Common myeloid progenitor, CD34-positive (primary cell): ENCODE measurements around the gene TAAR2. TPM values are rescaled to one million over a fixed set of nuclear protein-coding genes. Genes with fewer than 3 reads are reported as not detected.
A peak's percentile ranks its signal among the peaks of the same experiment; 100 is the strongest.

ENCODE experiments used
- CTCF ChIA-PET: fragments of 350-600 bp; sonication (Branson Sonifier 250); formaldehyde crosslinking; loops from one replicate; lab custom pipeline; 2021; ENCODE audit warnings: antibody characterized with exemption; lab: Charles Lee
- POLR2A ChIA-PET: fragments of 350-600 bp; sonication (Branson Sonifier 250); formaldehyde crosslinking; loops from one replicate; lab custom pipeline; 2021; ENCODE audit warnings: antibody characterized with exemption; lab: Charles Lee
- DNase-seq, 3 donors: peaks; one replicate each; pipeline versions ENCODE4 v3.0.0 to v3.0.0-alpha.2; 2013
- H3K27ac ChIP-seq, 2 experiments: 1 replicate in 1 of 2; 2 replicates in 1 of 2; pipeline ENCODE4 v1.7.0; 2013; ENCODE audit warnings: inconsistent platforms in 2 of 2, low read length in 2 of 2, mild to moderate bottlenecking in 2 of 2, low read depth in 1 of 2, moderate library complexity in 1 of 2; ENCODE audit not compliant: severe bottlenecking in 2 of 2, insufficient read depth in 1 of 2, poor library complexity in 1 of 2
- H3K27me3 ChIP-seq, 5 experiments: replicated peaks in 2 of 5; 1 replicate in 3 of 5; 2 replicates in 2 of 5; pipeline versions ENCODE4 v1.6.1 to v1.7.0; 2013; ENCODE audit warnings: low read length in 4 of 5, mild to moderate bottlenecking in 2 of 5, moderate library complexity in 2 of 5, inconsistent platforms in 1 of 5; ENCODE audit not compliant: insufficient read depth in 5 of 5, control insufficient read depth in 4 of 5
- H3K36me3 ChIP-seq, 4 experiments: 1 replicate in 2 of 4; 2 replicates in 2 of 4; pipeline versions ENCODE4 v1.6.1 to v1.7.0; 2013; ENCODE audit warnings: low read length in 3 of 4, control low read depth in 1 of 4, mild to moderate bottlenecking in 1 of 4; ENCODE audit not compliant: control insufficient read depth in 4 of 4, insufficient read depth in 4 of 4
- H3K4me1 ChIP-seq, 4 experiments: 1 replicate in 3 of 4; 2 replicates in 1 of 4; pipeline versions ENCODE4 v1.6.1 to v1.7.1; 2013; ENCODE audit warnings: low read length in 3 of 4, mild to moderate bottlenecking in 3 of 4, control low read depth in 1 of 4, inconsistent platforms in 1 of 4, moderate library complexity in 1 of 4; ENCODE audit not compliant: control insufficient read depth in 4 of 4, insufficient read depth in 4 of 4; ENCODE audit errors: control extremely low read depth in 1 of 4
- H3K4me3 ChIP-seq, 7 experiments: 1 replicate in 4 of 7; 2 replicates in 3 of 7; pipeline versions ENCODE4 v1.5.1 to v1.7.0; 2013; ENCODE audit warnings: mild to moderate bottlenecking in 7 of 7, low read length in 6 of 7, moderate library complexity in 6 of 7, inconsistent platforms in 2 of 7, low read depth in 2 of 7, control low read depth in 1 of 7; ENCODE audit not compliant: insufficient read depth in 4 of 7, control insufficient read depth in 1 of 7; ENCODE audit errors: extremely low read depth in 1 of 7
- H3K9me3 ChIP-seq, 5 experiments: 1 replicate in 4 of 5; 2 replicates in 1 of 5; pipeline versions ENCODE4 v1.6.1 to v1.7.1; 2013; ENCODE audit warnings: low read length in 4 of 5, mild to moderate bottlenecking in 2 of 5, inconsistent platforms in 1 of 5, low read depth in 1 of 5, moderate library complexity in 1 of 5; ENCODE audit not compliant: control insufficient read depth in 4 of 5, insufficient read depth in 2 of 5; ENCODE audit errors: control extremely low read depth in 1 of 5
- WGBS: methylation state at CpG from one replicate; pipeline ENCODE4 v1.1.5; 2013; ENCODE audit not compliant: insufficient coverage; 5-methylcytosine and 5-hydroxymethylcytosine counted together
- polyA plus RNA-seq: library from polyadenylated mRNA; unstranded; fragments of 120-200 nt; gene quantifications from one replicate; pipeline ENCODE4 v1.2.1, GENCODE V29; 2013

TAAR2 gene
- not detected for polyA plus RNA-seq

- no peaks in the 10 kb centered on the region for H3K36me3 ChIP-seq
- no peak within 1 kb of the TSS for H3K27ac ChIP-seq
- H3K4me3 ChIP-seq = no peak within 1 kb of the TSS
- ChIA-PET POLR2A (no interaction called here), CTCF (interaction anchor here (1.3 kb wide), 1 partner anchor 11 kb away, joined by 4 read pairs; no protein-coding TSS in a partner anchor)
- 98% methylated on average over 6 of the region's 6 CpGs for WGBS
- no peak for DNase-seq
- H3K4me1 ChIP-seq = no peaks in the 10 kb centered on the region
- peaks cover 0 to 3% (median 0%) of the 10 kb centered on the region in 5 experiments for H3K27me3 ChIP-seq
- H3K9me3 ChIP-seq = peaks cover 0 to 2% (median 0%) of the 10 kb centered on the region in 5 experiments
These were observed at the start of gene TAAR2 for GRCh38 chr6:132624175-132624574. Gene TAAR2, minus strand, starts transcription at chr6:132624275. Its CDS starts 0 bp downstream, at chr6:132624275.

- H3K4me1 ChIP-seq = peaks cover 0 to 14% (median 3%) of the 10 kb centered on the region in 4 experiments
- CTCF ChIA-PET = interaction anchor here (0.8 to 8.7 kb wide), 4 partner anchors 64 to 138 kb away, joined by 3 to 196 read pairs (median 4); no protein-coding TSS in a partner anchor
- no peaks in the 10 kb centered on the region for H3K36me3 ChIP-seq
- H3K4me3 ChIP-seq = no peak overlapping the region
- no peaks in the 10 kb centered on the region for H3K9me3 ChIP-seq
- 100% methylated on average over 4 of the region's 10 CpGs for WGBS
- no peak for DNase-seq
- H3K27ac ChIP-seq = no peak overlapping the region
- no peaks in the 10 kb centered on the region for H3K27me3 ChIP-seq
- POLR2A ChIA-PET = no interaction called here
These were observed 49.5 kb upstream of the TAAR2 start for GRCh38 chr6:132673376-132674094.

- H3K36me3 ChIP-seq = no peaks in the 10 kb centered on the region
- no peaks in the 10 kb centered on the region for H3K9me3 ChIP-seq
- H3K27me3 ChIP-seq = no peaks in the 10 kb centered on the region
- ChIA-PET CTCF (interaction anchor here (0.5 to 8.7 kb wide), 5 partner anchors 40 to 988 kb away, joined by 3 to 196 read pairs (median 7); no protein-coding TSS in a partner anchor), POLR2A (interaction anchor here (0.7 kb wide), 1 partner anchor 143 kb away, joined by 4 read pairs; no protein-coding TSS in a partner anchor)
- no peak for DNase-seq
- no peak overlapping the region for H3K27ac ChIP-seq
- H3K4me1 ChIP-seq = peaks cover 0 to 12% (median 3%) of the 10 kb centered on the region in 4 experiments
- 100% methylated on average over 1 of the region's 1 CpG for WGBS
- no peak overlapping the region for H3K4me3 ChIP-seq
These were observed 47.2 kb upstream of the TAAR2 start for GRCh38 chr6:132671295-132671694.

GRCh38 chr6:132669690-132670291 lies 45.7 kb upstream of the TAAR2 start:
- no peaks in the 10 kb centered on the region for H3K27me3 ChIP-seq
- 0% methylated on average over 2 of the region's 4 CpGs for whole genome bisulfite sequencing
- POLR2A ChIA-PET = interaction anchor here (0.6 kb wide), 2 partner anchors 78 to 1385 kb away, joined by 3 read pairs; no protein-coding TSS in a partner anchor
- no peak overlapping the region for H3K27ac ChIP-seq
- CTCF ChIA-PET = interaction anchor here (0.9 to 8.7 kb wide), 25 partner anchors 9 to 157 kb away, joined by 3 to 196 read pairs (median 4); partner anchors contain the start of genes SLC18B1 and STX7
- DNase-seq = peak; percentile 50 to 71 (median 68)
- peaks cover 0 to 4% (median 3%) of the 10 kb centered on the region in 4 experiments for H3K4me1 ChIP-seq
- H3K9me3 ChIP-seq = no peaks in the 10 kb centered on the region
- peak overlapping the region in 3 of 7 experiments; percentile 33 to 54 (median 42) for H3K4me3 ChIP-seq
- no peaks in the 10 kb centered on the region for H3K36me3 ChIP-seq

- whole genome bisulfite sequencing = 88% methylated on average over 4 of the region's 4 CpGs
- ChIA-PET CTCF (interaction anchor here (0.8 to 8.7 kb wide), 6 partner anchors 9 to 142 kb away, joined by 3 to 196 read pairs (median 3); no protein-coding TSS in a partner anchor), POLR2A (no interaction called here)
- Histone ChIP-seq H3K4me3 (no peak overlapping the region), H3K27ac (no peak overlapping the region), H3K27me3 (no peaks in the 10 kb centered on the region), H3K4me1 (peaks cover 0 to 4% (median 3%) of the 10 kb centered on the region in 4 experiments), H3K36me3 (no peaks in the 10 kb centered on the region), H3K9me3 (peaks cover 0 to 4% (median 0%) of the 10 kb centered on the region in 5 experiments)
- no peak for DNase-seq
These were observed 42.0 kb upstream of the TAAR2 start for GRCh38 chr6:132666118-132666517.

GRCh38 chr6:132664309-132665034 lies 40.4 kb upstream of the TAAR2 start:
- H3K36me3 ChIP-seq = no peaks in the 10 kb centered on the region
- no peaks in the 10 kb centered on the region for H3K27me3 ChIP-seq
- 90% methylated on average over 1 of the region's 1 CpG for WGBS
- H3K4me1 ChIP-seq = no peaks in the 10 kb centered on the region
- peaks cover 0 to 4% (median 0%) of the 10 kb centered on the region in 5 experiments for H3K9me3 ChIP-seq
- H3K27ac ChIP-seq = no peak overlapping the region
- DNase-seq = no peak
- ChIA-PET CTCF (no interaction called here), POLR2A (no interaction called here)
- no peak overlapping the region for H3K4me3 ChIP-seq
